Measurements from ENCODE around the gene GAA. TPM values are rescaled to one million over a fixed set of nuclear protein-coding genes. Genes with fewer than 3 reads are reported as not detected.

Gene GAA
- total RNA-seq, 2 experiments from 2014 or later: 22.2 to 22.4 TPM

DNA sequence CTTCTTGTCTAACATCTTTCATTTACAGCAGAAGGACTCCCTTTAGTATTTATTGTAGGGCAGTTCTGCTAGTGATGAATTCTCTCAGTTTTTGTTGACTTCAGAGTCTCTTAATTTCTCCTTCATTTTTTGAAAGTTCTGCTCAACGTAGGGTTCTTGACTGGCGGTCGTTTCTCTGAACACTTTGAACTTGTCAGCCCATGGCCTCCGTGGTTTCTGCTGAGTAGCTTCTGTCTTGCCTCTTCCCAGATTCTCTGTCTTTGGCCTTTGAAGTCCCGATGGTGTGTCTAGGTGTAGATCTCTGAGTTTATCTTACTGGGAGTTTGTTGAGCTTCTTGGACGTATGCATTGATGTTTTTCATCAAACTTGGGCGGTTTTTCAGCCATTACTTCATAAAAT, 13.4 kb downstream of the GAA start:
- CTCF ChIA-PET: no interaction called here
- no peak overlapping the region for H3K27ac Mint-ChIP-seq

DNA sequence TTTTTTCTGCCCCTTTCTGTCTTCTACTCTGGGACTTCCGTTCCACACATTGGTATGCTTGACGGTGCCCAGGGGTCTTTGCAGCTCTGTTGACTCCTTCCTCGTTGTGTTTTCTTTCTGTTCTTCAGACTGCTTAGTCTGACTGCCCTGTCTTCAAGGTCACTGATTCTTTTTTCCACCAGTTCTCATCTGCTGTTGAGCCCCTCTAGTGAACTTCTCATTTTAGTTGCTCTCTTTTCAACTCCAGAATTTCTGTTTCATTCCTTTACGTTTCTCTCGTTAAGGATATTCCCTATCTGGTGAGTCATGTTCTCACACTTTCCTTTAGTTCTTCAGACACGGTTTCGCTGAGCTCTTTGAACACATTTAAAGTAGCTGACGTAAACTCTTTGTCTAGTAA, 13.8 kb downstream of the GAA start:
- ChIA-PET POLR2A (no interaction called here), CTCF (no interaction called here)
- intact Hi-C loops (cut with DNase I, micrococcal nuclease): no loop called here
- no peaks in the 10 kb centered on the region for H3K9me3 ChIP-seq (ENCODE audit: control insufficient read depth in 1 of 2, insufficient read depth in 1 of 2, low read length in 2 of 2)
- TF ChIP-seq, protein P1, sequence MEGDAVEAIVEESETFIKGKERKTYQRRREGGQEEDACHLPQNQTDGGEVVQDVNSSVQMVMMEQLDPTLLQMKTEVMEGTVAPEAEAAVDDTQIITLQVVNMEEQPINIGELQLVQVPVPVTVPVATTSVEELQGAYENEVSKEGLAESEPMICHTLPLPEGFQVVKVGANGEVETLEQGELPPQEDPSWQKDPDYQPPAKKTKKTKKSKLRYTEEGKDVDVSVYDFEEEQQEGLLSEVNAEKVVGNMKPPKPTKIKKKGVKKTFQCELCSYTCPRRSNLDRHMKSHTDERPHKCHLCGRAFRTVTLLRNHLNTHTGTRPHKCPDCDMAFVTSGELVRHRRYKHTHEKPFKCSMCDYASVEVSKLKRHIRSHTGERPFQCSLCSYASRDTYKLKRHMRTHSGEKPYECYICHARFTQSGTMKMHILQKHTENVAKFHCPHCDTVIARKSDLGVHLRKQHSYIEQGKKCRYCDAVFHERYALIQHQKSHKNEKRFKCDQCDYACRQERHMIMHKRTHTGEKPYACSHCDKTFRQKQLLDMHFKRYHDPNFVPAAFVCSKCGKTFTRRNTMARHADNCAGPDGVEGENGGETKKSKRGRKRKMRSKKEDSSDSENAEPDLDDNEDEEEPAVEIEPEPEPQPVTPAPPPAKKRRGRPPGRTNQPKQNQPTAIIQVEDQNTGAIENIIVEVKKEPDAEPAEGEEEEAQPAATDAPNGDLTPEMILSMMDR (IDR thresholded peaks at IDR 0.05): no peak
- H3K36me3 ChIP-seq (ENCODE audit: insufficient read depth, low read length): no peaks in the 10 kb centered on the region
- H3K27me3 ChIP-seq (ENCODE audit: control insufficient read depth in 1 of 2, insufficient read depth in 2 of 2, low read length in 2 of 2): no peaks in the 10 kb centered on the region
- H3K4me1 ChIP-seq (ENCODE audit: insufficient read depth, low read length): no peaks in the 10 kb centered on the region
- no peak overlapping the region for H3K27ac ChIP-seq (ENCODE audit: low read depth in 1 of 2, low read length in 2 of 2)
- H3K4me1 Mint-ChIP-seq (ENCODE audit: low read depth): no peaks in the 10 kb centered on the region
- no peak for ATAC-seq (ENCODE audit: poor library complexity)
- no peak overlapping the region for H3K27ac Mint-ChIP-seq
- H3K9me3 Mint-ChIP-seq: no peaks in the 10 kb centered on the region
- H3K36me3 Mint-ChIP-seq (ENCODE audit: low read depth): no peaks in the 10 kb centered on the region
- no peaks in the 10 kb centered on the region for H3K27me3 Mint-ChIP-seq
- H3K4me3 Mint-ChIP-seq: no peak overlapping the region
- H3K4me3 ChIP-seq (ENCODE audit: low read length): no peak overlapping the region
- DNase-seq: no peak

More for the DNA sequence above, 13.4 kb downstream of the GAA start:
- H3K4me1 Mint-ChIP-seq (ENCODE audit: low read depth): no peaks in the 10 kb centered on the region
- intact Hi-C loops (cut with DNase I, micrococcal nuclease): no loop called here
- DNase-seq: no peak
- no peaks in the 10 kb centered on the region for H3K9me3 Mint-ChIP-seq
- POLR2A ChIA-PET: no interaction called here
- H3K27me3 Mint-ChIP-seq: no peaks in the 10 kb centered on the region
- TF ChIP-seq, protein P1 (IDR thresholded peaks at IDR 0.05): no peak
- Histone ChIP-seq H3K27ac (ENCODE audit: low read depth in 1 of 2, low read length in 2 of 2) (no peak overlapping the region), H3K4me3 (ENCODE audit: low read length) (no peak overlapping the region), H3K9me3 (ENCODE audit: control insufficient read depth in 1 of 2, insufficient read depth in 1 of 2, low read length in 2 of 2) (no peaks in the 10 kb centered on the region), H3K36me3 (ENCODE audit: insufficient read depth, low read length) (no peaks in the 10 kb centered on the region), H3K27me3 (ENCODE audit: control insufficient read depth in 1 of 2, insufficient read depth in 2 of 2, low read length in 2 of 2) (no peaks in the 10 kb centered on the region), H3K4me1 (ENCODE audit: insufficient read depth, low read length) (no peaks in the 10 kb centered on the region)
- no peaks in the 10 kb centered on the region for H3K36me3 Mint-ChIP-seq (ENCODE audit: low read depth)
- H3K4me3 Mint-ChIP-seq: no peak overlapping the region
- ATAC-seq (ENCODE audit: poor library complexity): no peak

DNA sequence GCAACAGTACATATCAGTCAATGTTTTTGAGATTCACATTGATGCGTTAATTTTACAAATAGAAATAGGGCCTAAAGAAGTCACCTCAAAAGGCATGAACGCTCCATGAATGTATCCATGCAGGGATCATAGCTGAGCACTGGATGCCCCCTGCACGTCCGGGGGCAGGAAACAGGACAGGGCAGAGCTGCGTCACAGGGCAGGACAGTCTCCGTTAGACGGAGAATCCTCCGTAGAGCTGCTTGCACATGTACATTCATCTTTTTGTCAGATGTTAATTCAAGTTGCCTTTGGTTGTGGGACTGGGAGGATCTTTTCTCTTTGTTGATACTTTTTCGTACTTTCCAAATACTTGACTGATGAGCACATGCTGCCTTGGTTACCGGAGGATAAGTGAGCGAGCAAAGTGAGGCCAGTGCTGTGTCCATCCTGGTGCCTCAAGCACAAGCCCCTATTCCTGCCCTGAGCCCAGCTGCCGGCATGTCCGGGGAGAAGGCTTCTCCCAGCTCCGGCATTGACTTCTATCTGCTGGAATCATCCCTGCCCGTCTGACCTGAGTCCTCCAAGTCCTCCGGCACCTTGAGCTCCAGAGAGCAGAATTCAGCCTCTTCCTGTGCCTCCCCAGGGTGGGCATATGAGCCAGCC, 15.0 kb downstream of the GAA start:
- Histone ChIP-seq H3K4me3 (ENCODE audit: low read length) (no peak overlapping the region), H3K36me3 (ENCODE audit: insufficient read depth, low read length) (no peaks in the 10 kb centered on the region), H3K4me1 (ENCODE audit: insufficient read depth, low read length) (no peaks in the 10 kb centered on the region), H3K27me3 (ENCODE audit: control insufficient read depth in 1 of 2, insufficient read depth in 2 of 2, low read length in 2 of 2) (no peaks in the 10 kb centered on the region), H3K9me3 (ENCODE audit: control insufficient read depth in 1 of 2, insufficient read depth in 1 of 2, low read length in 2 of 2) (no peaks in the 10 kb centered on the region), H3K27ac (ENCODE audit: low read depth in 1 of 2, low read length in 2 of 2) (no peak overlapping the region)
- ChIA-PET CTCF (no interaction called here), POLR2A (interaction anchor here (0.6 to 1.3 kb wide), 2 partner anchors 12 to 581 kb away, joined by 3 to 4 read pairs; no protein-coding TSS in a partner anchor)
- no peak for DNase-seq
- no peaks in the 10 kb centered on the region for H3K9me3 Mint-ChIP-seq
- no peak for ATAC-seq (ENCODE audit: poor library complexity)
- no peaks in the 10 kb centered on the region for H3K4me1 Mint-ChIP-seq (ENCODE audit: low read depth)
- H3K4me3 Mint-ChIP-seq: no peak overlapping the region
- TF ChIP-seq, protein P1 (IDR thresholded peaks at IDR 0.05): no peak
- no peaks in the 10 kb centered on the region for H3K36me3 Mint-ChIP-seq (ENCODE audit: low read depth)
- no peaks in the 10 kb centered on the region for H3K27me3 Mint-ChIP-seq
- no peak overlapping the region for H3K27ac Mint-ChIP-seq
- intact Hi-C loops (cut with DNase I, micrococcal nuclease): no loop called here

Measured in CD4-positive, alpha-beta T cell (primary cell).